ENCODE measurements around the gene TSC1. TPM values are rescaled to one million over a fixed set of nuclear protein-coding genes. Genes with fewer than 3 reads are reported as not detected.
A peak's percentile ranks its signal among the peaks of the same experiment; 100 is the strongest.

Gene TSC1
- total and polyA plus RNA-seq, 3 experiments from 2014 or later, result 12.6 to 37.1 (median 33.9) TPM

DNA sequence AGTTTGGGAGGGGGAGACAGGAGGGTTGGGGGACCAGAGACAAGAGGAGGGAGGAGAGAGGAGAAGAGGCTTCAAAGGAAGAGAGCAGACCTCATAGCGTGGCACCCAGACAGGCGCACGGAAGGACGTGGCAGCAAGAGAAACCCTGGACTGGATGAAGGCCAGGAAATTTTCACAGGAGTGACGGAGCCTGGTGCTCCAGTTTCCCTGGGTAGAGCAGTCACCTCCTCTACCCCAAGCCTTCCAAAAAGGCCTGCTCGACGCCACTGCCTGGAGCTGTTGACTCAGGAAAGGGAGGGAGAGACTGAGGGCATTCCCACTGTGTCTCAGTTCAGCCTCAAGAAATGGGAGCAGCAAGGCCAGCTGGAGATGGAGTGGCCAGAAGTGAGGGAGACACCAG is 85.7 kb downstream of the TSC1 start:
- CTCF ChIA-PET, result no interaction called here
- peaks cover 0 to 6% (median 4%) of the 10 kb centered on the region in 3 donors for H3K4me1 Mint-ChIP-seq
- Histone ChIP-seq H3K9me3 (ENCODE audit: low read length) (no peaks in the 10 kb centered on the region), H3K4me1 (ENCODE audit: insufficient read depth, low read length) (no peaks in the 10 kb centered on the region), H3K36me3 (ENCODE audit: insufficient read depth, low read length) (no peaks in the 10 kb centered on the region), H3K4me3 (ENCODE audit: low read length) (no peak overlapping the region), H3K27me3 (ENCODE audit: insufficient read depth, low read length, poor library complexity, severe bottlenecking) (no peaks in the 10 kb centered on the region), H3K27ac (ENCODE audit: low read depth, low read length) (no peak overlapping the region)
- no peak overlapping the region for H3K4me3 Mint-ChIP-seq
- H3K9me3 Mint-ChIP-seq, result no peaks in the 10 kb centered on the region
- no peak overlapping the region for H3K27ac Mint-ChIP-seq
- no peaks in the 10 kb centered on the region for H3K36me3 Mint-ChIP-seq
- H3K27me3 Mint-ChIP-seq, result peaks cover 10 to 37% of the 10 kb centered on the region in 2 donors
- POLR2A ChIA-PET, result no interaction called here
- no peak for DNase-seq

DNA sequence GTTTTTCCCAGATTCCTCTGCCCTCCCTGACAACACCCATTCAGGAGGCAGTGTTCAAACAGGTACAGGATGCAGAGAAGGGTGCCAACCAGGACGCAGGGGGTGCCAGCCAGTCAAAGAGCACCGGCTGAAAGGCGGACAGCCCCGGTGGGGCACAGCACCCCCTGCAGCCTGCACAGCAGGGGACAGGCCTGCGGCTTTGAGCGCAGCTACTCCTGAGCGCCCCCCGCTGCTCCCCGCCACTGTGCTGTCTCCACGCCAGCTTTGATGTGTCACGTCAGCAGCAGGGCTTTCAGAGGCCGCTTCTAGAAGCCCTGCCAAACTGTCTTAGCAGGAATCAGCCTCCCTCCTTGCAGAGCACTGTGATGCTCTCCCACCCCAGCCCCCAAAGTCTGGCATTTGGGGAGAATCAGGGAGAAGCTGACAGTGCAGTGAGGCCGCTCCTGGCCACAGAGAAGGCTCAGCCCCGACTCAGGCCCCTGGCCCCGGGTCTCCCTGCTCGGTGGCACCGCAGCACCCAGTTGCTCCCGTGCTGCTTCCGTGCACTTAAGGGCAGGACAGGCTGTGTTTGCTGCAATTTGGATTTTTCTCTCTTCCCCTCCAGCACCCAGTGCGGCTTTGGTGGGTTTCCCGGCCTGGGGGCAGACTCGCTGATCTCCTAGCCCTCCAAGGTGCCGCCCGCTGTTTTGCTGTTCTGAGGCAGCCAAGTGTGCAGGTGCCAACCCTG is 86.6 kb downstream of the TSC1 start:
- no peak for DNase-seq
- Mint-ChIP-seq H3K36me3 (no peaks in the 10 kb centered on the region), H3K4me3 (no peak overlapping the region), H3K9me3 (no peaks in the 10 kb centered on the region), H3K4me1 (peaks cover 0 to 6% (median 4%) of the 10 kb centered on the region in 3 donors), H3K27me3 (peaks cover 10 to 38% of the 10 kb centered on the region in 2 donors), H3K27ac (peak overlapping the region in 1 of 8 donors; percentile 79)
- H3K4me1 ChIP-seq (ENCODE audit: insufficient read depth, low read length), result no peaks in the 10 kb centered on the region
- no peak overlapping the region for H3K27ac ChIP-seq (ENCODE audit: low read depth, low read length)
- ChIA-PET CTCF (no interaction called here), POLR2A (no interaction called here)
- H3K27me3 ChIP-seq (ENCODE audit: insufficient read depth, low read length, poor library complexity, severe bottlenecking), result no peaks in the 10 kb centered on the region
- no peak overlapping the region for H3K4me3 ChIP-seq (ENCODE audit: low read length)
- no peaks in the 10 kb centered on the region for H3K36me3 ChIP-seq (ENCODE audit: insufficient read depth, low read length)
- H3K9me3 ChIP-seq (ENCODE audit: low read length), result no peaks in the 10 kb centered on the region

DNA sequence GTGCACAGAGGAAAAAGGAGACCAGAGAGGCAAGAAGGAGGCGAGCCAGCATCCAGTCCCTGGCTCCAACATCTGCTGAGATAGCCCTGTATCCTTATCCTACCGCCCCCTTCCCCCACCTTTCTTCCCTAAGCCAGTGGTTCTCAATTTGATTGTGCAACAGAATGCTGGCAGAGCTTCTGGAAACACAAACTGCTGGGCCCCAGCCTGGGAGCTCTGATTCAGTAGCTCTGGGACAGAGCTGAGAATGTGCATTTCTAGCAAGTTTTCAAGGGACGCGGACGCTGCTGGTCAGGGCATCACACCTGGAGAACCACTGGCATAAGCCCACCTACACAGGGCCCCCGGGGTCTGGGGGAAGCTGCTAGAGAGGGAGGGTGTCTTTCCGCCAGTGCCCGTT is 87.4 kb downstream of the TSC1 start:
- Histone ChIP-seq H3K27me3 (ENCODE audit: insufficient read depth, low read length, poor library complexity, severe bottlenecking) (no peaks in the 10 kb centered on the region), H3K9me3 (ENCODE audit: low read length) (no peaks in the 10 kb centered on the region), H3K4me3 (ENCODE audit: low read length) (no peak overlapping the region), H3K27ac (ENCODE audit: low read depth, low read length) (no peak overlapping the region), H3K4me1 (ENCODE audit: insufficient read depth, low read length) (no peaks in the 10 kb centered on the region), H3K36me3 (ENCODE audit: insufficient read depth, low read length) (no peaks in the 10 kb centered on the region)
- peaks cover 0 to 6% (median 4%) of the 10 kb centered on the region in 3 donors for H3K4me1 Mint-ChIP-seq
- ChIA-PET POLR2A (no interaction called here), CTCF (no interaction called here)
- H3K27ac Mint-ChIP-seq, result no peak overlapping the region
- no peaks in the 10 kb centered on the region for H3K36me3 Mint-ChIP-seq
- H3K4me3 Mint-ChIP-seq, result no peak overlapping the region
- H3K9me3 Mint-ChIP-seq, result no peaks in the 10 kb centered on the region
- DNase-seq, result no peak
- peaks cover 10 to 40% of the 10 kb centered on the region in 2 donors for H3K27me3 Mint-ChIP-seq

DNA sequence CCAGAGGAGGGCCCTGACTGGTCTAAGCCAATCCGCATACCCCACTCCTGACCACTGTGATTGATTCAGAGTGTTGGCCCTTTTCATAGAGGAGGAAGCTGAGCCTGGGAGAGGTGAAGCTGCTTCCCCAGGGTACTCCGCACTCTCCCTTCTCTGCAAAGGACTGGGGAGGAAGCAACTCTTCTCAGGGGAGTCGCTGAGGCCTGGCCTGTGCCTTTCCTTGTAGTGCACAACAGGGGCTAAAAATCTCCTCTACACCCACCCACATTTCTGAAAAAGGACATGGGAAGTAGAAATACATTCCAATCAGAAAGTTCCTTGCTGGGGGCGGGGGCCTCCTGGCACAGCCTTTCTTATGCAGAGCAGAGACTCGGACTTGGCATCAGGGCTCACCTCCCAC is 88.5 kb downstream of the TSC1 start:
- no peak overlapping the region for H3K4me3 ChIP-seq (ENCODE audit: low read length)
- CTCF ChIA-PET, result no interaction called here

DNA sequence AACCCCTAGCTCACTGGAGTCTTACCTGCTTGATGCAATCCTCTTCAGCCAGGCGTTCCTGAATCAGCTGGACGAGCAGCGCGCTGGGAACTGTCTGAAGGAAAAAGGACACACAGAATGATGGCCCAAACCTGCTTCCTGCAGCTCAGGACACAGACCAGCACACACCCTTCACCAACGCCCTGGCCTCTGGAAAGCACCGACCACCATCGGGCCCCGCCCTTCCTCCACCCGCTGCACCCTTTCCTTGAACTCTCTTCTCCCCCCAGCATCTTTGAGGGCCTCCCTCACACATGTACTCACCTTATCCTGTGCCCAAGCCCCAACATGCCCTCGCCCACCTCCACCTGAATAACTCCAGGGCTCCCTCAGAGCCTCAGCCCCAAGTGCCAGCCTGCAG is 89.6 kb downstream of the TSC1 start:
- CTCF ChIA-PET, result no interaction called here
- no peak for DNase-seq
- H3K36me3 Mint-ChIP-seq, result no peaks in the 10 kb centered on the region

More for the DNA sequence above, 88.5 kb downstream of the TSC1 start:
- no peaks in the 10 kb centered on the region for H3K27me3 ChIP-seq (ENCODE audit: insufficient read depth, low read length, poor library complexity, severe bottlenecking)
- DNase-seq, result no peak
- Mint-ChIP-seq H3K36me3 (no peaks in the 10 kb centered on the region), H3K4me3 (peak overlapping the region in 1 of 7 donors; percentile 69), H3K27ac (no peak overlapping the region), H3K4me1 (peaks cover 2 to 6% (median 5%) of the 10 kb centered on the region in 3 donors), H3K9me3 (no peaks in the 10 kb centered on the region), H3K27me3 (peaks cover 10 to 40% of the 10 kb centered on the region in 2 donors)
- POLR2A ChIA-PET, result no interaction called here
- H3K4me1 ChIP-seq (ENCODE audit: insufficient read depth, low read length), result no peaks in the 10 kb centered on the region
- H3K9me3 ChIP-seq (ENCODE audit: low read length), result no peaks in the 10 kb centered on the region
- H3K36me3 ChIP-seq (ENCODE audit: insufficient read depth, low read length), result no peaks in the 10 kb centered on the region
- H3K27ac ChIP-seq (ENCODE audit: low read depth, low read length), result no peak overlapping the region

DNA sequence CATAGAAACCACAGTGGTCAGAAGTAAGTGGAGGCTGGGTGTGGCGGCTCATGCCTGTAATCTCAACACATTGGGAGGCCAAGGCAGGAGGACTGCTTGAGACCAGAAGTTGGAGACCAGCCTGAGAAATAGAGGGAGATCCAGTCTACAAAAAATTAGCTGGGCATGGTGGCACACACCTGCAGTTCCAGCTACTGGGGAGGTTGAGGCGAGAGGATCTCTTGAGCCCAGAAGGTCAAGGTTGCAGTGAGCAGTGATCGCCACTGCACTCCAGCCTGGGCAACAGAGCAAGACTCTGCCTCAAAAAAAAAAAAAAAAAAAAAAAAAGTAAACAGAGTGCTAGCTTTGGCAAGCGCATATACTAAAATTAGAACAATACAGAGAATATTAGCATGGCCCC is 90.9 kb downstream of the TSC1 start:
- Mint-ChIP-seq H3K36me3 (no peaks in the 10 kb centered on the region), H3K9me3 (no peaks in the 10 kb centered on the region), H3K27me3 (peaks cover 8 to 28% of the 10 kb centered on the region in 2 donors), H3K4me3 (no peak overlapping the region), H3K27ac (no peak overlapping the region), H3K4me1 (peaks cover 6 to 13% (median 6%) of the 10 kb centered on the region in 3 donors)
- Histone ChIP-seq H3K4me3 (ENCODE audit: low read length) (no peak overlapping the region), H3K36me3 (ENCODE audit: insufficient read depth, low read length) (no peaks in the 10 kb centered on the region), H3K4me1 (ENCODE audit: insufficient read depth, low read length) (no peaks in the 10 kb centered on the region), H3K9me3 (ENCODE audit: low read length) (no peaks in the 10 kb centered on the region), H3K27me3 (ENCODE audit: insufficient read depth, low read length, poor library complexity, severe bottlenecking) (no peaks in the 10 kb centered on the region), H3K27ac (ENCODE audit: low read depth, low read length) (no peak overlapping the region)
- POLR2A ChIA-PET, result no interaction called here
- CTCF ChIA-PET, result no interaction called here
- no peak for DNase-seq

More for the DNA sequence above, 89.6 kb downstream of the TSC1 start:
- Histone ChIP-seq H3K27me3 (ENCODE audit: insufficient read depth, low read length, poor library complexity, severe bottlenecking) (no peaks in the 10 kb centered on the region), H3K36me3 (ENCODE audit: insufficient read depth, low read length) (no peaks in the 10 kb centered on the region), H3K9me3 (ENCODE audit: low read length) (no peaks in the 10 kb centered on the region), H3K4me1 (ENCODE audit: insufficient read depth, low read length) (no peaks in the 10 kb centered on the region), H3K4me3 (ENCODE audit: low read length) (no peak overlapping the region), H3K27ac (ENCODE audit: low read depth, low read length) (no peak overlapping the region)
- POLR2A ChIA-PET, result no interaction called here
- Mint-ChIP-seq H3K9me3 (no peaks in the 10 kb centered on the region), H3K4me1 (peaks cover 6 to 8% (median 6%) of the 10 kb centered on the region in 3 donors), H3K4me3 (no peak overlapping the region), H3K27me3 (peaks cover 10 to 35% of the 10 kb centered on the region in 2 donors), H3K27ac (peak overlapping the region in 1 of 8 donors; percentile 63)

DNA sequence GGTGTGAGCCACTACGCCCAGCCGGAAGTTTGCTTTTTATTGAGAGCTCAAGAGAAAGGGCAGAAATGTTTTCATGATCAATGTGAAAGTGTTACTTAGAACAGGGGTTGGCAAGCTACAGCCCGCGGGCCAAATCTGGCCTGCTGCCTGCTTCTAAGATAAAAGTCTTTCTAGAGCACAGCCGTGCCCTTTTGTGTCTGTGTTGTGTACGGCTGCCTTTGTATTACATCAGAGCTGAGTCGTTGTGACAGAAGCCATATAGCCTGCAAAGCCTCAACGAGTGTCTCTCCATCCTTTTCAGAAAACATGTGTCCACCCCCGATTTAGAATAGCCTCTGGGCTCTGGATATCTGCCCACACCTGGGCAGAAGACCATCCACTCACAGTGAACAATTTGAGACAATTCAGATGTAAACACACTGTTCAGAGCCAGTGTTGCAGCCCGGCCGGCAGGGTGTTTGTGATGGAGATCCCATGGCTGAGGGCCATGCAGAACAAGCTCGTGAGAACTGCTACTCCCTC is 95.2 kb downstream of the TSC1 start:
- Histone ChIP-seq H3K4me3 (ENCODE audit: low read length) (no peak overlapping the region), H3K36me3 (ENCODE audit: insufficient read depth, low read length) (no peaks in the 10 kb centered on the region), H3K27me3 (ENCODE audit: insufficient read depth, low read length, poor library complexity, severe bottlenecking) (no peaks in the 10 kb centered on the region), H3K4me1 (ENCODE audit: insufficient read depth, low read length) (no peaks in the 10 kb centered on the region), H3K27ac (ENCODE audit: low read depth, low read length) (no peak overlapping the region), H3K9me3 (ENCODE audit: low read length) (no peaks in the 10 kb centered on the region)
- peak overlapping the region in 5 of 7 donors; percentile 39 to 56 (median 47) for H3K4me3 Mint-ChIP-seq
- peak overlapping the region in 2 of 8 donors; percentile 23 to 50 for H3K27ac Mint-ChIP-seq
- H3K9me3 Mint-ChIP-seq, result no peaks in the 10 kb centered on the region
- peaks cover 4 to 8% of the 10 kb centered on the region in 2 donors for H3K27me3 Mint-ChIP-seq
- ChIA-PET POLR2A (no interaction called here), CTCF (interaction anchor here (0.7 to 1.4 kb wide), 4 partner anchors 24 to 331 kb away, joined by 3 to 4 read pairs (median 3); no protein-coding TSS in a partner anchor)
- H3K4me1 Mint-ChIP-seq, result peaks cover 0 to 9% (median 6%) of the 10 kb centered on the region in 3 donors
- DNase-seq, result no peak
- no peaks in the 10 kb centered on the region for H3K36me3 Mint-ChIP-seq

DNA sequence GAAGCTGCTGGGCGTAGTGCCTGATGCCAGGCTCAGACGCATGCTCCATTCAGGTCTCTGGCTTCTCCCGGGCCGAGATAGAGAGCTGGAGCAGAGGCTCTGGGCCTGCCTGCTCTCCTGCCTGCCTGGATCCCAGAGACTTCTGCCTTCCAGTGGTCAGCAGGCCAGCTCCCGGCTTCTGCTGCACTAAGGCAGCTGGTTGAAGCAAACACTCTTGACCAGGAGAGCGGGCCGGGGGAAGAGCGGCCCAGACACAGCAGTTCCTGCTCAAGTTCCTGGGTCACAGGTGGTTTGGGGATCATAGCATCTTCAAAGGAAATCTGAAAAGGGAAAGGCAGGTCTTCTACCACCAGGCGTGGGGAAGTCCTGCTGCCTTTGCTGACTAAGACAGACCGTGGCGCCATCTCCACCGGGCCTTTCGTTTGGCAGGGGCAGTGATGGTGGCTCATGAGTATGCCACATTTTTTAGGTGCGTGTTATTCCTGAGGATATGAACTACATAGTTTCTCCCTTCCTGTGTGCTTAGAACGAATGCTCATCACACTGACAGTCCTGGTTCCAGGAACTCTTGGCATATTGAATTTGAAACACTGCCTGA is 97.4 kb downstream of the TSC1 start:
- Histone ChIP-seq H3K4me3 (ENCODE audit: low read length) (no peak overlapping the region), H3K36me3 (ENCODE audit: insufficient read depth, low read length) (no peaks in the 10 kb centered on the region), H3K4me1 (ENCODE audit: insufficient read depth, low read length) (no peaks in the 10 kb centered on the region), H3K9me3 (ENCODE audit: low read length) (no peaks in the 10 kb centered on the region), H3K27me3 (ENCODE audit: insufficient read depth, low read length, poor library complexity, severe bottlenecking) (no peaks in the 10 kb centered on the region), H3K27ac (ENCODE audit: low read depth, low read length) (no peak overlapping the region)
- DNase-seq, result no peak
- Mint-ChIP-seq H3K27ac (no peak overlapping the region), H3K9me3 (no peaks in the 10 kb centered on the region), H3K4me3 (no peak overlapping the region), H3K27me3 (peaks cover 5 to 6% of the 10 kb centered on the region in 2 donors), H3K4me1 (peaks cover 0 to 9% (median 6%) of the 10 kb centered on the region in 3 donors), H3K36me3 (no peaks in the 10 kb centered on the region)
- POLR2A ChIA-PET, result no interaction called here
- CTCF ChIA-PET, result interaction anchor here (1.1 kb wide), 1 partner anchor 131 kb away, joined by 3 read pairs; no protein-coding TSS in a partner anchor
